ENCODE measurements around the gene SPON1. TPM values are rescaled to one million over a fixed set of nuclear protein-coding genes. Genes with fewer than 3 reads are reported as not detected.
A peak's percentile ranks its signal among the peaks of the same experiment; 100 is the strongest.

The SPON1 gene
- total RNA-seq, 1 experiment from 2014 or later: 0.20 TPM

GRCh38 chr11:14232652-14233051 lies 270.1 kb downstream of the SPON1 start:
- Histone ChIP-seq H4K8ac (replicated peaks; ENCODE audit: insufficient read length, low read depth, low read length) (no peak overlapping the region), H3K27ac (ENCODE audit: insufficient read length, low read depth, low read length) (no peak overlapping the region), H3K18ac (ENCODE audit: insufficient read length, low read depth, low read length) (no peak overlapping the region), H3K79me2 (ENCODE audit: insufficient read depth, low read length) (no peaks in the 10 kb centered on the region), H2BK15ac (ENCODE audit: low read depth, low read length) (no peak overlapping the region), H4K20me1 (ENCODE audit: control insufficient read depth, insufficient read depth, insufficient read length) (no peaks in the 10 kb centered on the region), H2AK5ac (ENCODE audit: insufficient read length, low read length) (no peak overlapping the region), H3K4ac (ENCODE audit: low read depth, low read length) (no peak overlapping the region), H3K9ac (ENCODE audit: extremely low read depth, insufficient read length, low read length) (no peak overlapping the region), H3K4me2 (ENCODE audit: insufficient read depth, insufficient read length, low read length) (no peak overlapping the region), H2AFZ (ENCODE audit: low read length) (no peak overlapping the region), H3K14ac (ENCODE audit: insufficient read depth, low read length) (no peak overlapping the region), H3K9me3 (ENCODE audit: control insufficient read depth, low read depth, low read length) (no peaks in the 10 kb centered on the region), H3K79me1 (ENCODE audit: insufficient read depth, low read depth, low read length, poor library complexity, severe bottlenecking) (no peaks in the 10 kb centered on the region), H3K27me3 (ENCODE audit: insufficient read depth, low read length) (no peaks in the 10 kb centered on the region), H3K23ac (ENCODE audit: insufficient read length, low read depth, low read length) (no peak overlapping the region), H2BK120ac (ENCODE audit: low read depth, low read length, poor library complexity, severe bottlenecking) (no peak overlapping the region), H2BK12ac (ENCODE audit: insufficient read length, low read depth, low read length) (no peak overlapping the region), H2BK20ac (ENCODE audit: low read depth, low read length, poor library complexity, severe bottlenecking) (no peak overlapping the region), H3T11ph (ENCODE audit: low read length) (no peak overlapping the region), H3K4me1 (ENCODE audit: insufficient read depth, low read length) (peaks cover 8% of the 10 kb centered on the region; the same call in 1 of the 2 replicates), H4K91ac (ENCODE audit: insufficient read length, low read depth, low read length) (no peak overlapping the region), H3K56ac (ENCODE audit: insufficient read length, low read depth, low read length) (no peak overlapping the region), H3K23me2 (ENCODE audit: insufficient read length, low read depth, low read length, poor library complexity, severe bottlenecking) (no peaks in the 10 kb centered on the region), H2BK5ac (ENCODE audit: insufficient read length, low read length) (no peak overlapping the region), H4K5ac (ENCODE audit: insufficient read length, low read depth, low read length) (no peak overlapping the region)
- no peaks in the 10 kb centered on the region; a peak in 1 of 7 replicates for H3K36me3 Mint-ChIP-seq (ENCODE audit: insufficient read depth in 1 of 3, low read depth in 3 of 3)
- WGBS (ENCODE audit: extremely low coverage, insufficient read length, low lambda C conversion rate): no CpG with 5 or more reads among the region's 6 CpGs
- peak; percentile 67 for DNase-seq
- no peak overlapping the region for H3K4me3 Mint-ChIP-seq
- H3K4me1 Mint-ChIP-seq: peaks cover 44 to 46% of the 10 kb centered on the region in 2 experiments
- peaks cover 14% of the 10 kb centered on the region for H3K27me3 Mint-ChIP-seq (ENCODE audit: low read depth)
- H3K27ac Mint-ChIP-seq: no peak overlapping the region
- H3K9me3 Mint-ChIP-seq: no peaks in the 10 kb centered on the region
- TF ChIP-seq, protein P1, sequence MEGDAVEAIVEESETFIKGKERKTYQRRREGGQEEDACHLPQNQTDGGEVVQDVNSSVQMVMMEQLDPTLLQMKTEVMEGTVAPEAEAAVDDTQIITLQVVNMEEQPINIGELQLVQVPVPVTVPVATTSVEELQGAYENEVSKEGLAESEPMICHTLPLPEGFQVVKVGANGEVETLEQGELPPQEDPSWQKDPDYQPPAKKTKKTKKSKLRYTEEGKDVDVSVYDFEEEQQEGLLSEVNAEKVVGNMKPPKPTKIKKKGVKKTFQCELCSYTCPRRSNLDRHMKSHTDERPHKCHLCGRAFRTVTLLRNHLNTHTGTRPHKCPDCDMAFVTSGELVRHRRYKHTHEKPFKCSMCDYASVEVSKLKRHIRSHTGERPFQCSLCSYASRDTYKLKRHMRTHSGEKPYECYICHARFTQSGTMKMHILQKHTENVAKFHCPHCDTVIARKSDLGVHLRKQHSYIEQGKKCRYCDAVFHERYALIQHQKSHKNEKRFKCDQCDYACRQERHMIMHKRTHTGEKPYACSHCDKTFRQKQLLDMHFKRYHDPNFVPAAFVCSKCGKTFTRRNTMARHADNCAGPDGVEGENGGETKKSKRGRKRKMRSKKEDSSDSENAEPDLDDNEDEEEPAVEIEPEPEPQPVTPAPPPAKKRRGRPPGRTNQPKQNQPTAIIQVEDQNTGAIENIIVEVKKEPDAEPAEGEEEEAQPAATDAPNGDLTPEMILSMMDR (conservative IDR thresholded peaks at IDR 0.05): peak; percentile 74

All from H9 (cell line).